Measurements from ENCODE around the gene SUGCT.

The SUGCT gene

DNA sequence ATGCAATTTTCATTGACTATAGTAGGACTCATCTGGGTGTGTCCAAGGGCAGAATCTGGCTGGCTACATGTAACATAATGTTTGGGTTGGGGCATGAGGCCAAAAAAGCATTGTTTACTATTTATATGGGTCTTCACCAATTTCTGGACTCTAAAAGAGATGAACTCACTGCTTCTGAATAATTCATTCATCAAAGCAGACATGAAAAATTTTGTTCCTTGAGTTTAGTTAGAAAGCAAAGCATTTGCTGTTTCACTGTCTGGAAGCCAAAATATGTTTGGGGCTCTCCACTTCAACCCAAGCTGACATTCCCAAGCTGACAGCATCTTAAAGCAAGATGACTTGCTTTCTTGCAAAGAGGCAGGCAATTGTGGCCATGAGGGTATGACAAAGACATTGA is 670.6 kb downstream of the SUGCT start:
- no peak overlapping the region for H3K4me3 ChIP-seq (ENCODE audit: low read depth, low read length)
- DNase-seq (ENCODE audit: low read depth), result no peak

DNA sequence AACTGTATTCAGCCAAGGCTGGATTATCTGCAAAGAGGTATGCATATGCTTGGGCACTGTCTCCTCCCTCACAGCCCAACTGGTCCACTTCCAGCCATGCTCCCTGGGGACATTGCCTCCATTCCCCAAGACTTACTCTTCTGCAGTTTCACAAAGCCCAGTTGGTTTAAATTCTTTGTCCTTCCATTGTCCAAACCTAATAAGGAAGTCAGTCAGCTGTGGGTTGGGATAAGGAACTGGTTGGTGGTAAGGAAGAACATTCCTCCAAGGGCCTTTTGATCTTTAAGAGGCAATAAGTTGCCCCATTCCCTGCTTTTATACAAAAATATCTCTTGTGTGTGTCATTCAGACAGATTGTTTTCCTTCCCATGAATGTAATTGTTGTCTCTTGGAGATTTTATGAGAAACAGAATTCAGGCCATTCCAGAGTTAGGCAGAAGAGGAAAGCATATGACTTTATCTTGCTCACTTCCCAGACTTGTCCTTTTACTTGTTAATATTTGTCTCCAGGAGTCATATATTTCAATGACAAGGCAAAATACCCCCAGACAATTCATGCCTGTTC is 673.7 kb downstream of the SUGCT start:
- DNase-seq (ENCODE audit: low read depth), result peak; percentile 100
- no peak overlapping the region for H3K4me3 ChIP-seq (ENCODE audit: low read depth, low read length)

DNA sequence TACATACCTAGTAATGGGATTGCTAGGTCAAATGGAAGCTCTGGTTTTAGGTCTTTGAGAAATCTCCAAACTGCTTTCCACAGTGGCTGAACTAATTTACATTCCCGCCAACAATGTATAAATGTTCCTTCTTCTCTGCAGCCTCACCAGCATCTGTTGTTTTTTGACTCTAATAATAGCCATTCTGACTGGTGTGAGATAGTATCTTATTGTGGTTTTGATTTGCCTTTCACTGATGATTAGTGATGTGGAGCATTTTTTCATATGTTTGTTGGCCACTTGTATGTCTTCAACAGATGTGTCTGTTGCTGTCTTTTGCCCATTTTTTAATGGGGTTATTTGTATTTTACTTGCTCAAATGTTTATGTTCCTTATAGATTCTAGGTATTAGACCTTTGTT is 675.5 kb downstream of the SUGCT start:
- H3K4me3 ChIP-seq (ENCODE audit: low read depth, low read length), result no peak overlapping the region
- DNase-seq (ENCODE audit: low read depth), result no peak

DNA sequence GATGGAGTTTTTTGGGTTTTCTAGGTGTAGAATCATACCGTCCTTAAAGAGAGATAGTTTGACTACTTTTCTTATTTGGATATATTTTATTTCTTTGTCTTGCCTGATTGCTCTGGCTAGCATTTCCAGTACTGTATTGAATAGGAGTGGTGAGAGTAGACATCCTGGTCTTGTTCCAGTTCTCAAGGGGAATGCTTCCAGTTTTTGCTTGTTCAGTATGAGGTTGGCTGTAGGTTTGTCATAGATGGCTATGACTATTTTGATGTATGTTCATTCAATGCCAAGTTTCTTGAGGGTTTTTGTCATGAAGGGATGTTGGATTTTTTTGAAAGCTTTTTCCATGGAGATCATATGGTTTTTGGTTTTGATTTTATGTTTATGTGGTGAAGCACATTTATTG is 676.9 kb downstream of the SUGCT start:
- no peak for DNase-seq (ENCODE audit: low read depth)
- H3K4me3 ChIP-seq (ENCODE audit: low read depth, low read length), result no peak overlapping the region

DNA sequence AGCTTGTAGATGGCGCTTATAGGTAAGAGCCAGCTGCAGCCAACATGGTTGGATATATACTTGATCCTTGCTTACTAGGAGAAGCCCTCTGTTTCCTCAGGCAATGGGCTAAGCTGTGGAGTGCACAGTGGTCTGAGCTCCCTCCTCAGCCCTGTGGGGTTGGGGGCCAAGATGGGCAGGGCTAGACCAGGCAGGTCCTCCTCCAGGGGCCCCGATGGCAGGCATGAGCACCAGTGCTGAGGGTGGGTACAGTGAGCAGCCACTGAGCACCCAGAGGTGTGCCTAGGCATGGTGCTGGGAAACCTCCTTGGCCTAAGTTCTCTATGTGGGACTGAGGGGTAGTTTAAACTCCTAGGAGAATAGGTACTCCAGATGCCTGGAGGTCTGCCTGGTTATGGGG is 680.2 kb downstream of the SUGCT start:
- no peak for DNase-seq (ENCODE audit: low read depth)
- H3K4me3 ChIP-seq (ENCODE audit: low read depth, low read length), result no peak overlapping the region

DNA sequence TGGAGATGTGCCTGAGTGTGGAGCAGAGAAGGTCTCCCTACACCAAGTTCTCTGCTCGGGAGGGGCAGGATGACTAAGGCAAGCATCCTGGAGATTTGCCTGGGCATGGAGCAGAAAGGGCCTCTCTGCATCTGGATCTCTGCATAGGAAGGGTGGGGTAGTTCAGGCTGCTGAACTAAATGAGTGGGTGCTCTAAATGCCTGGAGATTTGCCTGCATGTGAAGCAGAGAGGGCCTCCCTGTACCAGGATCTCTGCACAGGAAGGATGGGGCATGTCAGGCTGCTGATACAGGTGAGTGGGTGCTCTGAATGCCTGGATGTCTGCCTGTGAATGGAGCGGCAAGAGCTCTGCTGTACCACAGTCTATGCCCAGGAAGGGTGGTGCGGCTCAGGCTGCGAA is 680.7 kb downstream of the SUGCT start:
- peak; percentile 70 for DNase-seq (ENCODE audit: low read depth)
- H3K4me3 ChIP-seq (ENCODE audit: low read depth, low read length), result no peak overlapping the region

DNA sequence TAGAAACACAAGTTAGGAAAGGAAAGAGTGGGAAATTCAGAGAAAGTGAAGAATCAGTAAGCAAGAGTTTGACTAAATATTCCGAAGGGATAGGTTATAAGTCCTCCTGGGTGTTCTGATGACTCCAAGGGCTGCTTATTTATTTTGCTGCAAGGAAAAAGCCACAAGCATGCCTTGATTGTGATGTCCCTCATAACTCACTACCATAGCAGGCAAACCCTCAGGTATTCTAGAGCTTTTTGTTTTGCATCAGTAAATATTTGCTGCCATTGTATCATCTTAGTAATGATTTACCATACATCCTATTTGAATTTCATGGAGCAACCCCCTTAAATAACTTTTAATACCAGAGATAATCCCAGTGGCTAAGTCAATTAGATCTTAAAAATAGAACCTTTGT is 688.1 kb downstream of the SUGCT start:
- DNase-seq (ENCODE audit: low read depth), result no peak

DNA sequence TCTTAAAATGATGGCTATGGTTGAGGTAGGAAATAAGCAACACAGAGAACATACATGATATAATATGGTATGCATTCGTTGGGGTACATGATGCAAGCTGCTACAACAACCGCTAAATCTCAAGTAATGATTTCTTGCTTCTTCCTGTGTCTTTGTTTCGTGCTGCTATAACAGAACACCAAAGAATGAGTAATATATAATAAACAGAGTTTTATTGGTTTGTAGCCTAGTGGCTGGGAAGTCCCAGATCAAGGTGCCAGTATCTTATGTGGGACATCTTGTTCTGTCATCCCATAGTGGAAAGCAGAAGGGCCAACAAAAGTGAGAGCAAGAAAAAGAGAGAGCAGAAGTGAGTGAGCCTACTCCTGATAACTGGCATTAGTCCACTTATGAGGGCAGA is 689.7 kb downstream of the SUGCT start:
- DNase-seq (ENCODE audit: low read depth), result no peak

More for the DNA sequence above, 688.1 kb downstream of the SUGCT start:
- no peak overlapping the region for H3K4me3 ChIP-seq (ENCODE audit: low read depth, low read length)

DNA sequence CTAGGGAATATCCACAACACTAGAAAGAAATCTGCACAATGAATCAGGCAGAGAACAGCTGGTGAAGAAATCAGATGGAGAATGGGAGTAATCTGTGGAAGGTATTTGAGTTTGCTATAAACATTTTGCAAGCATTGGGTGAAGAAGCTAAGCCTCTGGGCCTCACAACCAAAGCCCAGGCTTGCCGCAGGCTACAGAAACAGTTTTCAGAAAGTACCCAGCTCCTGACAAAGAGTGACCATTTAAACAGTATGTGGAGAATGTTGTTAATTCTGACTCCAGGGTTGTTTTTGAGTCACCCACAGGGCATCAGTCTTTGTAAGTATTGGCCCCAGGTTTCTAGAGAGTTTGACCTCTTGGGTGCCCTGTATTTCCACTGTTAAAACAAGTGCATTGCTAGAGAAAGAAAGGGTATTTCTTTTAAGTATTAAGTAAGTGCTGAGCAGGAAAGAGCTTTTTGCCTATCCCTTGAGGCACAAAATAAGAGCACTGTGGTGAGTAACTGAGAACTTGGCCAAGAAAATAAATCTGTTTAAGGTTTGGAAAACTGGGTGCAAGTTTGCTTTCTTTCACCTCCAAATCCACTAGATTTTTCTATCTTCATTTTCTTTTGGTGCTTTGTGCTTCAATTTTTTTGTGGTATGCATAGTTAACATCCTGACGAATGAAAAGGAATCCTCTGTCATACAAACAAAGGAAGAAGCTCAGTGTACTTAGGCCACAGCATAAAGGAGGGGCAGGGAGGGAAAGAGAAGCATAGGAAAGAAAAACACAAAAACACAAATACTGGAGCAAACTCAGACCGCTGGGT is 691.8 kb downstream of the SUGCT start:
- H3K4me3 ChIP-seq (ENCODE audit: low read depth, low read length), result no peak overlapping the region
- DNase-seq (ENCODE audit: low read depth), result no peak

More for the DNA sequence above, 689.7 kb downstream of the SUGCT start:
- no peak overlapping the region for H3K4me3 ChIP-seq (ENCODE audit: low read depth, low read length)

DNA sequence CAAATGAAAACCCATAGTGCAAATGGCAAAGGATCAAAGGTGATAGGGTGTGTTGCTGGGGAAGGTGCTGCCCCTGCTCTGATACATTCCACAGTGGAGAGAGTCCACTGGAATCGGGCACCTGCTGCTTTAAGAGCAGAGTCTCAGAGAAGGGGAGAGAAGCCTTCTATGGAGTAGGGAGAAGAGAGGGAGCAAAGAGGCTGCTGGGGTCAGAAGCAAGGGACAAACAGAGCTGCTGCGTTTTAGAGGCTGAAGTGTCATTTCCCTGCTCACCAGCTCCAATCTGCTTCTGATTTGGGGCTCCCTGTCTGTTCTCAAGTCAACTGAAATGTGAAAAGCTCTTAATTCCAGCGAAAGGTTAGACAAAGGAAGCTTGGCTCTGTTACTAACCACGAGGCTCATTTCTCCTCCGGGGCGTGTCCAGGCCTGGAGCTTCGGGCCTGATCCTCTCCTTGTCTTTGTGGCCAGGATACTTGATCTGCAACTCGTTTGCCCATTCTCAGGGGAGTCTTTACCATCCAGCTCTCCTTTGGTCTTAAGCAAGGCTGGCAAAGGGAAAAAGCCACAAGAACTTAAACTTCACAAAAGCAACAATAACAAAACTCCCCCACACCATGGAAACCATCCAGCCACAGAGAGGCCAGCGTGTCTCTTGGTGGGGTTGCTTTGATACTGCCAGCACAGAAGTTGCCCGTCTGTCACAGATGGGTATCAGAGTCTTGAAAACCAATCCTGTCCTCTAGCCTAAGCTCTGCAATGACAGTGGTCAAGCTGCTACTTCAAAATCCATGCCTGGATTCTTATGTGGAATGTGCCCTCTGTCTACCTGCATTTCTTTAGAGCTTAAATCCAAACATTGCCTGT is 692.6 kb downstream of the SUGCT start:
- no peak overlapping the region for H3K4me3 ChIP-seq (ENCODE audit: low read depth, low read length)
- DNase-seq (ENCODE audit: low read depth), result peak; percentile 89

DNA sequence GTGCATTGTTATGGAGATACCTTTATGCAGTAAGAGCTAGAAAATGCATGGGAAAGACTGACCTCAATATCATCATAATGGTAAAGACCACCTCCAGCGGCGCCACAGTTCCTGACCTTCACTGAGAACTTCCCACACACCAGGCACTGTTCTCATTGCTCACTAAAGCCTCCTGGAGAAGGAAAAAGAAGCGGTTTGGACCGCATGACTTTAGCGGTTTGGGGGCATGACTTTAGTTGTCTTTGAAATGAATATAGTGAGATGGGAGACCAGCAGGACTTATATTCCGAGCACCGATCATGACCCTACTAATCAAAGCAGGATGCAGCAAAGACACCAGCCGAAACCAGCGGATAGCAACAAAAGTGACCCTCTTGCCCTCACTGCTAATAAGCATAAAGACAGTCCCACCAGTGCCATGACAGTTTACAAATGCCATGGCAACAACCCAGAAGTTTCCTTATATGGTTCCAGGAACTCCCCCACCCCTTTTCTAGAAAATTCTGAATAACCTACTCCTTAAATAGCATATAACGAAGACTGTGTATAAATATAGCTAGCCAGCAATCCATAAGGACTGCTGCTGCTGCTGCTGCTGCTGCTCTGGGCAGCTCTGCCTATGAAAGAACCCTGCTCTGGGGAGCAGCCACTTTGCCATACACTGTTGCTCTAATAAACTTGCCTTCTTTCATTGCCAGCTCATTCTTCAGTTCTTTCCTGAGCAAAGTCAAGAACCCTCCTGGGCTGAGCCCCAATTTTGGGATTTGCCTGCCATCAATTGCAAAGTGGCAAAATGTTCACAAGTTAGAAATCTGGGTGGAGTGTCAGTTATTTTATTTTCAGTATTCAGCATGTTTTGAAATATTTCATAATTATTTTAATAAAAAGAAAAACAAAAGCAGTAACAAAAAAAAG is 694.1 kb downstream of the SUGCT start:
- DNase-seq (ENCODE audit: low read depth), result no peak
- H3K4me3 ChIP-seq (ENCODE audit: low read depth, low read length), result no peak overlapping the region

DNA sequence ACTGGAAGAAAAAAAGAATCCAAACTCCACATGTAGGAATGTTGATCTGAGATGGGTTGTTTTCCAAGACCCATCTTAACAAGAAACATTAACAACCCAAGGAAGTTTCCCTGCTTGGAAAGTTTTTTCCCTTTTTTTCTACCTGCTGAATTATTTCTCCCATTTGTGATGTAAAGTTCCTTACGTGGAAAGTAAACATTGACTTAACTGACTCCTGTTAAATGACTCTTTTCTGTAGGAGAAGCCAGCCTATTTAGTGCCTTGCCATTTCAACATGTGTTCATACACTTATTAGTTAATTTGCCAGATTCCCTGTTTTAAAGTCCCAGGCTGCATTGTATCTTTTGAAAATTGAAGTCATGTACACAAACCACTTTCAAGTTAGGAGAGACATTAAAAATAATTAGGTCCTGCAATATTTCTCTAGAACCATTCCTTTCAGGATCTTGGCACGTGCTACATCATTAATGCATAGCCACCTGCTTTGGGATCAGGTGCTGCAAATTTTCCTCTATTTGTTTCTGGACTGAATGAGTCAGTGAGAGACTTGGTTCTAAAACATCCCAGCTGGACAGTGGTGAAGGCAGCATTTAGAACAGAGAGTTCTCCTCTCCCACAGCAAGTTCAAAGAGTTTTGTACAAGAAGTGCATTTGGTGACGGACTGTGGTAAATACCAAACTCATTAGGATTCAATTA is 698.5 kb downstream of the SUGCT start:
- DNase-seq (ENCODE audit: low read depth), result no peak
- no peak overlapping the region for H3K4me3 ChIP-seq (ENCODE audit: low read depth, low read length)

DNA sequence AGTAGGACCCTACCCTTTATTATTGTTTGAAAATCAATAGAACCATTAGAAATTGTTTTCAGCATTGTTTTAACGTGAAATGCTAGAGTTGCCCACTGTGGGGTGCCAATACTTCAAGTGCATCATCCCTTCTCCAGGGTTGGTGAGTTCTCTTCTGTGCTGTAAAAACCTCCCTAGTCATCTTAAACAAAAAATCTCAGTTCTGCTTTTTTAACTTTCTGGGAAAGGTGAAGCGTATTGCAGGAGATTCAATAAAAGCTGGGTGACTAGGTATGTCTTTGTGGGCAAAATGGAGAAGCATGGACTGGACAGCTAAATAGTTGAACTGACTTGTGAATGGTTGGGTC is 699.1 kb downstream of the SUGCT start:
- no peak overlapping the region for H3K4me3 ChIP-seq (ENCODE audit: low read depth, low read length)
- DNase-seq (ENCODE audit: low read depth), result no peak

DNA sequence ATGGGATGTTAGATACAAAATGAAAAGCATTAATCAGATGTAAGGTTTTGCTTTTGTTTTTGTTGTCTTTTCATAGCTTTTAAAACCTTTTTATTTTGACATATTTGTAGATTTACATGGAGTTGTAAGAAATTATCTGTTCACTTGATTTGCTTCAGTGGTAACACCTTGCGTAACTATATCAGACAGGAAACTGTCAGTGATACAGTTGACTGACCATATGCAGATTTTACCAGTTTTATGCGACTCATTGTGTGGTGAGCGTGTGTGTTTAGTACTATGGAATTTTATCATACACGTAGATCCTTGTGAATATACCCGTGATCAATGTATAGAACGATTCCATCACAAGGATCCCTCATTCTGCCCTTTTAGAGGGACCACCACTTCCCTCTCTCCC is 701.4 kb downstream of the SUGCT start:
- no peak for DNase-seq (ENCODE audit: low read depth)
- H3K4me3 ChIP-seq (ENCODE audit: low read depth, low read length), result no peak overlapping the region

DNA sequence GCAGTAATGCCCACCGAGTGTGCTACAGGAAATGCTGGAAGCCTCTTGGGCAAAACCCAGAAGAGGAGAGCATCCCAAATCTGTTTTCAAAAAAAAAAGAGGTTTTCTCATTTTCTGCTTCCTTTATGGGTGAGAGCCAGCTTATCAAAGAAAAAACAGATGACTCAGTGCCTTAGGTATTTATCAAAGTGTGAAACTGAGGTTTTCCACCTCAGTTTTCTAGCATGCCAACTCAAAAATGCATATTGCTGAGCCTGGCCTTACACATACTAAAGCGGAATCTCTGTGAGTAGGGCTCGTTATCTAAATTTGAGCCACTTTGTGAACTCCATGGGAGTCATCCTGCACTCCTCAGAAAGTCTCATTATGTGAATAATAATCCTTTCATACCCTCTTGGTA is 705.1 kb downstream of the SUGCT start:
- DNase-seq (ENCODE audit: low read depth), result no peak
- H3K4me3 ChIP-seq (ENCODE audit: low read depth, low read length), result no peak overlapping the region

DNA sequence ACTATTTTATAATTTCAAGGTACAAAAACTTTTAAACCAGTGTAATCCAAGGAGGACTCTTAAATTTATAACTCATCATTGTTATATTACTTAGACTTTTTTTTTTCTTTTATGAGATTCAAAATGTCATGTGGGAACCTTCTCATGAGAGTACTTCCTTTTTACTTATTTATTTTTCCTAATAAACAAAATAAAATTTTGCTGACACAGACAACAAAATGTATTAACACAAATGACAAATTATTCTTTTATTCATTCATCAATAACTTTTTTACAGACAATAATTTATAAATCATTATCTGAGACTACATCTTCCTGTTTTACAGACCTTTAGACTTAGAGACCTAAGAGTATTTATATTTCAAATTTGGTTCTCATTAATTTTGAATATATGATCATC is 706.2 kb downstream of the SUGCT start:
- no peak overlapping the region for H3K4me3 ChIP-seq (ENCODE audit: low read depth, low read length)
- DNase-seq (ENCODE audit: low read depth), result no peak

DNA sequence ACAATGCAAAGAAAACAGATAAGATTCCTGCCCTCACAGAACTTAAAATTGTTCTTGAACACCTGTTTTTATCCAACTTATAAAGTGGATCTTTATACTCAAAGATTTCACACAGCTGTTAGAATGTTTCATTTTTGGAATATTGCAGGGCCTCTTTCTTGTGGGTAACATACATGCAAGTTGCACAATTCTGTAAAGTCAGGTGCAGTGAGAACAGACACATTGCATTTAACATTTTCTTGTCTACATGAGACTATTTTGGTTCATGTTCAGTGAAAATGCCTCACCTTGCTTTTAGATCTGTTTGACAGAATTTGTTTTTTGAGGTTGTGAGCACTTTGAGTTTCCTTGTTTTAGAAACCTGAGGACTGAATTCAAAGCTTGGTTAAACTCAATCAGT is 707.8 kb downstream of the SUGCT start:
- no peak overlapping the region for H3K4me3 ChIP-seq (ENCODE audit: low read depth, low read length)
- DNase-seq (ENCODE audit: low read depth), result no peak

DNA sequence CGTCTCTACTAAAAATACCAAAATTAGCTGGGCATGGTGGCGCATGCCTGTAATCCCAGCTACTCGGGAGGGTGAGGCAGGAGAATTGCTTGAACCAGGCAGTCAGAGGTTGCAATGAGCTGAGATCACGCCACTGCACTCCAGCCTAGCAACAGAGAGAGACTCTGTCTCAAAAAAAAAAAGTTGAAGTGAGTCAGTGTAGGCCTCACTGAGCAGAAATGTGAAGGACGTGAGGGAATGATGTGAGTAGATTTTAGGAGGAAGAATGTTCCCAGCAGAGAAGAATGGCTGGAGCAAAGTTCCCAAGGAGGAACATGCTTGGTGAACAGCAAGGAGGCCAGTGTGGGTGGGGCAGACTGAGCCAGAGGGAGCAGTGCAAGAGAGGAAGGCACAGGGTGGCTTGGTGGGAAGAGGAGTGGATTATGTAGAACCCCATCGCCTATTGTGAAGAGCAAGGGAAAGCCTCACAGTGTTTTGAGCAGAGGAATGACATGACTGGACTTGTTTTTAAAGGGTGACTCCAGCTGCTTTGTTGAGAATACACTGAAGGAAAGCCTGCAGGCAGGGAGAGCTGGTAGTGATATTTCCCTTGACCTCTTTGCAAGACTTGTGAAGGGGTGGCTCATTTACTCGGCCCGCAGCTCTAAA is 708.7 kb downstream of the SUGCT start:
- no peak for DNase-seq (ENCODE audit: low read depth)
- H3K4me3 ChIP-seq (ENCODE audit: low read depth, low read length), result no peak overlapping the region

DNA sequence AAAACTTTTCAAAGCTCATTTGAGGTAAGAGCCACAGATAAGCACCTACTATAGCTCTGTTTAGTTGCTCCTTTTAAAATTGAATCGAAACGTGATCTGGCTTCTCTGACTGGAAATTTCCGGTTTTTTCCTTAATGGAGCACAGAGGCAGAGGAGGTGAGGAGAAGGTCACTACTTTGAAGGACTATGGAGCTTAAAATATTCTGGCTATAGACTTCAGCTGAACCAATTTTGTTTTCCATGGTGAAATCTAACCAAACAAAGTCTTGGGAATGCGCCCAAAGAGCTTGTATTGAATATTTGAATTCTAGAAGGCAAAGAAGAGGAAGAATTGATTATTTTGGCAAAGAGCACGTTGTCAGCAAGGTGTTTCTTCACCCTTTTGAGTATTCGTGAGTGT is 711.1 kb downstream of the SUGCT start:
- DNase-seq (ENCODE audit: low read depth), result no peak
- H3K4me3 ChIP-seq (ENCODE audit: low read depth, low read length), result no peak overlapping the region
